Hepatocyte (in vitro differentiated cells): ENCODE results near the gene ATP4A. TPM values are rescaled to one million over a fixed set of nuclear protein-coding genes. Genes with fewer than 3 reads are reported as not detected.

Experiments used
- DNase-seq: peaks from one replicate; pipeline ENCODE4 v3.0.0-alpha.2; 2016; ENCODE audit warnings: low spot score
- H2AFZ ChIP-seq: fragments of 200-600 bp; sonication (generic); 2 replicates; pipeline ENCODE4 v1.6.0; 2016; ENCODE audit warnings: antibody characterized with exemption, mild to moderate bottlenecking
- H3K27ac ChIP-seq: fragments of 200-600 bp; sonication (generic); 2 replicates; pipeline ENCODE4 v1.5.1; 2016; ENCODE audit warnings: mild to moderate bottlenecking
- H3K27me3 ChIP-seq: fragments of 200-600 bp; sonication (generic); 2 replicates; pipeline ENCODE4 v1.6.1; 2016
- H3K36me3 ChIP-seq: fragments of 200-600 bp; sonication (generic); replicated peaks from 2 replicates; pipeline ENCODE4 v1.5.1; 2016; ENCODE audit warnings: low read depth; ENCODE audit not compliant: insufficient read depth
- H3K4me1 ChIP-seq: fragments of 200-600 bp; sonication (generic); 2 replicates; pipeline ENCODE4 v1.5.1; 2016; ENCODE audit warnings: mild to moderate bottlenecking, moderate library complexity; ENCODE audit not compliant: insufficient read depth
- H3K4me2 ChIP-seq: fragments of 200-600 bp; sonication (generic); 2 replicates; pipeline ENCODE4 v1.6.0; 2016
- H3K4me3 ChIP-seq: fragments of 200-600 bp; sonication (generic); 2 replicates; pipeline ENCODE4 v1.5.1; 2016; ENCODE audit warnings: mild to moderate bottlenecking
- H3K79me2 ChIP-seq: fragments of 200-600 bp; sonication (generic); 2 replicates; pipeline ENCODE4 v1.6.0; 2017; ENCODE audit warnings: mild to moderate bottlenecking
- H3K9me2 ChIP-seq: fragments of 200-600 bp; sonication (generic); replicated peaks from 2 replicates; pipeline ENCODE4 v1.6.0; 2017; ENCODE audit warnings: mild to moderate bottlenecking; ENCODE audit not compliant: insufficient read depth
- H3K9me3 ChIP-seq: fragments of 200-600 bp; sonication (generic); 2 replicates; pipeline ENCODE4 v1.5.1; 2016; ENCODE audit warnings: low read depth, mild to moderate bottlenecking
- H4K20me1 ChIP-seq: fragments of 200-600 bp; sonication (generic); 2 replicates; pipeline ENCODE4 v1.6.0; 2016; ENCODE audit warnings: mild to moderate bottlenecking; ENCODE audit not compliant: insufficient read depth, poor library complexity, severe bottlenecking
- CTCF ChIP-seq: fragments of 200-600 bp; sonication (generic); IDR thresholded peaks from 2 replicates; pipeline ENCODE4 v1.5.1; 2016; ENCODE audit warnings: antibody characterized with exemption, mild to moderate bottlenecking; ENCODE audit not compliant: poor library complexity
- EZH2 ChIP-seq: fragments of 200-600 bp; sonication (generic); IDR thresholded peaks from 2 replicates; pipeline ENCODE4 v1.6.1; 2016; ENCODE audit warnings: antibody characterized with exemption, mild to moderate bottlenecking, borderline replicate concordance
- EZH2phosphoT487 ChIP-seq: fragments of 200-600 bp; sonication (generic); IDR thresholded peaks from one replicate; pipeline ENCODE4 v1.6.1; 2018; ENCODE audit warnings: antibody characterized with exemption, mild to moderate bottlenecking, low read depth, moderate library complexity; ENCODE audit not compliant: unreplicated experiment, severe bottlenecking
- WGBS: methylation state at CpG from one replicate; pipeline ENCODE4 v1.1.6; 2016; ENCODE audit warnings: low lambda C conversion rate; ENCODE audit errors: missing lambda C conversion rate; 5-methylcytosine and 5-hydroxymethylcytosine counted together
- polyA plus RNA-seq: library from polyadenylated mRNA; unstranded; fragments of >200 nt; fragmentation: Nextera tagmentation; extraction: Ambion mirVana; gene quantifications from 2 replicates; pipeline ENCODE4 v1.2.1, GENCODE V29; 2016
- total RNA-seq: library from RNA; depleted of rRNA; stranded (reverse); fragments of >200 nt; gene quantifications from 2 replicates; pipeline ENCODE4 v1.2.3, GENCODE V29; 2014

ATP4A gene
- total and polyA plus RNA-seq, 2 experiments from 2014 or later, result 3.5 to 5.0 TPM

GRCh38 chr19:35524181-35524837 lies 39.1 kb downstream of the ATP4A start:
- Histone ChIP-seq H3K9me2 (no peaks in the 10 kb centered on the region), H3K9me3 (no peaks in the 10 kb centered on the region), H3K4me2 (no peak overlapping the region), H3K4me3 (no peak overlapping the region), H3K27ac (no peak overlapping the region), H4K20me1 (no peaks in the 10 kb centered on the region), H3K79me2 (no peaks in the 10 kb centered on the region), H3K4me1 (no peaks in the 10 kb centered on the region), H2AFZ (no peak overlapping the region), H3K36me3 (no peaks in the 10 kb centered on the region), H3K27me3 (peaks cover 7% of the 10 kb centered on the region)
- TF ChIP-seq EZH2phosphoT487 (no peak), CTCF (no peak), EZH2 (no peak)
- no peak for DNase-seq
- 16% methylated on average over 10 of the region's 11 CpGs for WGBS

- Histone ChIP-seq H3K9me2 (no peaks in the 10 kb centered on the region), H4K20me1 (no peaks in the 10 kb centered on the region), H3K27ac (no peak overlapping the region), H3K4me3 (no peak overlapping the region), H3K4me2 (no peak overlapping the region), H3K9me3 (no peaks in the 10 kb centered on the region), H3K36me3 (no peaks in the 10 kb centered on the region), H3K79me2 (no peaks in the 10 kb centered on the region), H3K4me1 (no peaks in the 10 kb centered on the region), H3K27me3 (peaks cover 7% of the 10 kb centered on the region), H2AFZ (no peak overlapping the region)
- DNase-seq, result no peak
- TF ChIP-seq EZH2phosphoT487 (no peak), EZH2 (no peak), CTCF (no peak)
- WGBS, result 78% methylated on average over 12 of the region's 12 CpGs
Measured at GRCh38 chr19:35522745-35523327, 40.6 kb downstream of the ATP4A start.

- Histone ChIP-seq H3K4me1 (no peaks in the 10 kb centered on the region), H3K4me2 (no peak overlapping the region), H3K4me3 (no peak overlapping the region), H3K36me3 (no peaks in the 10 kb centered on the region), H3K9me3 (no peaks in the 10 kb centered on the region), H3K27me3 (peaks cover 7% of the 10 kb centered on the region), H2AFZ (no peak overlapping the region), H4K20me1 (no peaks in the 10 kb centered on the region), H3K27ac (no peak overlapping the region), H3K9me2 (no peaks in the 10 kb centered on the region), H3K79me2 (no peaks in the 10 kb centered on the region)
- TF ChIP-seq EZH2 (no peak), EZH2phosphoT487 (no peak), CTCF (no peak)
- 76% methylated on average over 16 of the region's 16 CpGs for WGBS
- no peak for DNase-seq
Measured at GRCh38 chr19:35521124-35521743, 42.2 kb downstream of the ATP4A start.
